Anterior cingulate cortex (tissue), 58 donors: ENCODE data around the gene ZNF536.
A peak's percentile ranks its signal among the peaks of the same experiment; 100 is the strongest.
"Not testable (repeated sequence)": the region's sequence is repeated elsewhere in the genome, so short reads cannot be mapped to it uniquely, and the experiment has no call there.

Experiments
- DNase-seq, 58 donors: peaks; one replicate each; lab custom pipeline; 2025; lab: John Stamatoyannopoulos, UW

ZNF536 gene

GRCh38 chr19:30385174-30385573 lies 13.0 kb downstream of the ZNF536 start:
- DNase-seq = no peak

GRCh38 chr19:30385666-30386065 lies 13.5 kb downstream of the ZNF536 start:
- no peak for DNase-seq

DNA sequence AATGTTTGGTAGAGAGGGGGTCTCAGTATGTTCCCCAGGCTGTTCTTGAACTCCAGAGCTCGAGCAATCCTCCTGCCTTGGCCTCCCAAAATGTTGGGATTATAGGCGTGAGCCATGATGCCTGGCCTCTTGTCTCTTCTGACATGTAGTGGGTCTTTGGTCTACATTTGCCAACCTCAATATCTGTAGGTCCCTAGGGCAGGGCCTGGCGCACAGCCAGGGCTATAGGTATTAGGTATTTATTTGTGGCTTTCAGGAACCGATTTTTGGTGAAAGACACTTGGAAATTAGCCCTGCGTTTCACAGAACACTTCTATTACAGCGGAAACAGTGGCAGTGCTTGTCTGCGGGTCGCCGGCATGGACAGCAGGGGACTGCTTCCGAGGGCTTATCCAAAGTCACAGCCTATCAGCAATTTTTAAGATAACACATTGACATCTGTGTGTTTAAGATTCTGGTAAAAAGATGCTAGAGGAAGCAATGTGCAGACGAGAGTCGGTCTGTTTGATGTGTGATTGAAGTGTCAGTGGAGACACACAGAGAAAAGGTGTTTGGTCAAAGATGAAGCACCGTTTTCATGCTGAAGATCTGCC lies 14.5 kb downstream of the ZNF536 start:
- no peak for DNase-seq

GRCh38 chr19:30387311-30388115 lies 15.3 kb downstream of the ZNF536 start:
- DNase-seq = no peak

DNA sequence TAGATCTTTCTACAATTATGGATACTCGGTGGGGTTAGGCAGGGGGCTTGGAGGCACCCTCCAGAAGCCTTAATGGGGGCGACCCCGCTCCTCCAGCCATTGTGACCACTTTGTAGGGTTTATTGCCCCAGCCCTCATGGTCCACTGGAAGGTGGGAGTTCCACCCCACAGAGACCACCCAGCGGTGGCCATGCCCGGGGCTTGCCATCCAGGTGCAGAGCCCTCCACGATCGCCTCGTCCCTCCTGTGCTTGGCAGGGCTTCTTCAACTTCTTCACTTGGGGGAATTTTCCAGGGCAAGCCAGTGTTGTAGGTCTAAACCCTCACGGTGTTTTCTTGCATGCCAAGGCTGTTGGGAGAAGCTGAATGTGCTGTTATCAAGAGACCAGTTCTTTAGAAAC lies 16.1 kb downstream of the ZNF536 start:
- no peak for DNase-seq

GRCh38 chr19:30388819-30389218 lies 16.6 kb downstream of the ZNF536 start:
- DNase-seq = no peak

- peak in 1 of 58 donors; percentile 9 for DNase-seq
Observed at GRCh38 chr19:30390356-30390988, 18.3 kb downstream of the ZNF536 start.

- DNase-seq = no peak
Observed at GRCh38 chr19:30391052-30391451, 18.9 kb downstream of the ZNF536 start.

GRCh38 chr19:30391554-30392551 lies 19.7 kb downstream of the ZNF536 start:
- no peak for DNase-seq

GRCh38 chr19:30393046-30393445 lies 20.9 kb downstream of the ZNF536 start:
- no peak for DNase-seq

- DNase-seq = no peak
Observed at GRCh38 chr19:30393729-30394480, 21.7 kb downstream of the ZNF536 start.

- DNase-seq = no peak
Observed at GRCh38 chr19:30394481-30395151, 22.4 kb downstream of the ZNF536 start.

DNA sequence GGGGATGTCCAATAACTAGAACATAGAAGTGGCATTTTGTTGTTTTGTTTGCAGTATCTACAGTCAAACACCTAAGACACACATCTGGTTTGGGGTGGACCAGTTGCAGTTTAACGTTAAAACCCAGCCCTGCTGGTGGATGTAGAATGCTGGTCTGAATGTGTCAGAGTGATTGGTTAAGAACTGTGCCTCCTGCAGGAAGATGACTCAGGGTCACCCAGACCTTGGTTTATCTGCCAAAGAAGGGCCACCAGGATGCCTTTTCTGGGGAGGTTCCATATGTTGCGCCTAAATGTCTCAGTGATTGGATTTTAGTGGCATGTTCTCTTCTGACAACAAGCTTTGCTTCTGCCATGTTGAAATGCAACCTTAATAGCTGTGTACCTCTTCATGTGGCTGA lies 23.1 kb downstream of the ZNF536 start:
- no peak for DNase-seq

- not testable (repeated sequence) for DNase-seq
Observed at GRCh38 chr19:30398539-30398938, 26.4 kb downstream of the ZNF536 start.

GRCh38 chr19:30401956-30402355 lies 29.8 kb downstream of the ZNF536 start:
- no peak for DNase-seq

DNA sequence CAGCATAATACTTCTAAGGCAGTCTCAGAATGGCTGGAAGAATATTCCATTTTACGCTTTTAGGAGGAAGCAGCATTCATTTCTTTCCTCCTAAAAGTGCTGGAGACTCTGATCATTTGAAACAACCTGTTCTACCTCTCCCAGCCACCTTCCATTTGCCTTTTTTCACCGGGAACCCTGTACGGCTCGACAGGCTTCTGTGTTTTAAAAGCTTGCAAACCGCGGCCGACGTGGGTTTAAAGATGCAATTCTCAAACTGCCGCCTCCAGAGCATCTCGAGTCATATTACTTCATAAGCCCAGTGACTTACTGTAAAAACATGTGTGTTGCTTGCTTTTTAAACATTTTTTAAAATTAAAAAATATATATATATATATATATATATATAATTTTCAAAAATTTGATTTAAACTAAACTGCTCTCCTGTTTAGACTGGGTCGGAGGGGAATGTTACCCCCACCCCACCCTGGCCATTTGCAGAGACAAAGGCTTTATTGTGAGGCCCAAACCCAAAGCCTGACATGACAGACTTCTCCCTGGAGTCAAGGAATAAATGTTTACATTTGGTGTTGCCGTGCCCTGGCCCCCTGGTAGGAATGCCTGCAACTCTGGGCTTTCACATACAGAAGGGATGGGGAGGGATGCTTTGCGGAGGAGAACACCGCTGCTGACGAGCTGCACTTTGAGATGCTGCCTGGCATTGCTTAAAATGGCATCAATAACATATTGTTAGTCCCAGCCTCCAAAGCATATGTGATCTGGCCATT lies 30.4 kb downstream of the ZNF536 start:
- peak in 2 of 58 donors; percentile 29 to 35 for DNase-seq

DNA sequence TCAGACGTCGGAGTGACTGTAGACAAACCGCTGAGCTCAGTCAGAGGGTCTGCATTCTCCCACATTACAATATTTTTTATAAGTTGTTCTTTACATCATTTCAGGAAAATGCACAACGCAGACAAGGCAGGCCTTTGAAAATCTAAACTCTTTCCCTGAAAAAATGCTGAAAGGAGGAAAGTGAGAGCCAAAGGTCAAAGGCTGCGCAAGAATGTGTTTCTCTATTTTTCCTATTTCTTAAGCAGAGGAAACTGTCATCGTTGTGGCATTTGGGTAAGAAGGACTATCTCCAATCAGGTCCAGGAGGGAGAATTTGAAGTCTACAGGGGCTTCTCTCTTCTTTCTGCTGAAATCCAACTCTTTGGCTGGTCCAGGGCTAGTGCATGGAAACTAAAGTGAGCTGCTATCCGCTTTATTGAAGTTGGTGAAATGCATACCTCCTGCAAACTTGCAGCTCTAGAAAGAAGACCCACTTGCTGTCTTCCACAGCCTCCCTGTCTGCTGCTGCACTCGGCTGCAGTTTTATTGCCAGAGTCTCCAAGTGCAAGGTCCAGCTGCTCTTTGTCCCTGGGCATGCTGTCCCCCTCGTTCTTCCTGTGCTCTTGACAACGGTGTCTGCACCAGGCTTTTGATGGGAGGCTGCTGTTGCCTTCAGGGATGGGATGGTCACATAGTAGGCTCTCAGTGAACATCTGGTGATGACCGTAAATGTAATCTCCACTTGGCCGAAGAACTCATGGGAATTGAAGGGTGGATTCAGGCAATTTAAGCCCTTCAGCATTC lies 31.2 kb downstream of the ZNF536 start:
- DNase-seq = no peak
